DMS114 treated with DMSO at 0.1 percent for 48 hours (cell line): ENCODE measurements around the gene APOC1.
"Not testable (repeated sequence)": the region's sequence is repeated elsewhere in the genome, so short reads cannot be mapped to it uniquely, and the experiment has no call there.

Experiments
- DNase-seq: peaks from one replicate; lab custom pipeline; 2025; ENCODE audit not compliant: unreplicated experiment; lab: John Stamatoyannopoulos, UW

The APOC1 gene

GRCh38 chr19:44889830-44890365, 24.5 kb upstream of the APOC1 start:
- no peak for DNase-seq

DNA sequence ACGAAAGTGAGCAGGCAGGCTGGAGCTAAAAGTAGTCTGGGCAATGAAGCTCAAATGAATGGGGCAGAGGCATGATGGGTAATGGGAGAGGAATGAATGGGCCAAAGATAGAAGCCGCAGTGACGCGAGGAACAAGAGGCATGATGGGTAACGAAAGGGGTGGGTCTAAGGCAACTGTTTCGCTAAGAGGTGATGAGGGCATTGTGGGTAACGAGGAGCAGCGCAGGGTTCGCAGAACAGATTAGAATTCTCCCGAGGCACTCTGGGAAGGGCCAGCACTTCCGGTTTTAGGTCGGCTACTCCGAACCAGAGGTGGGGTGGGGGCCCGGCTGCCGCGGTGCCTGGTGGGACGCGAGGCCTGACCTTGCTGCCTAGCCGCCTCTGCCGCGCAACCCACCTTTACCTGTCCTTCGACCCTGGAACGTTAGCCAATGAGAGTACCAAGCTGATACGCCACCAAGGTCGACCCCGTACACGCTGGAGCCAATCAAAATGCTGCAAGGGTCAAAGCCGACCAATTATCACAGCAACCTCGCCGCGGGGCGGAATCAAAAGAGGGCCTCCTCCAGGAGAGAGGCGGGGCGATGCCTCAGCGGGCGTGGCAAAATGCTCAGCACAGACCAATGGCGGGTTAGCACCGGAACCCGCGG, 23.9 kb upstream of the APOC1 start:
- DNase-seq = peak; percentile 96

- DNase-seq = no peak
Observed at GRCh38 chr19:44891016-44891882, 23.2 kb upstream of the APOC1 start, which contains the start of gene TOMM40. Gene TOMM40 (plus strand): TSS chr19:44891254. CDS start chr19:44891416, 162 bp downstream.

DNA sequence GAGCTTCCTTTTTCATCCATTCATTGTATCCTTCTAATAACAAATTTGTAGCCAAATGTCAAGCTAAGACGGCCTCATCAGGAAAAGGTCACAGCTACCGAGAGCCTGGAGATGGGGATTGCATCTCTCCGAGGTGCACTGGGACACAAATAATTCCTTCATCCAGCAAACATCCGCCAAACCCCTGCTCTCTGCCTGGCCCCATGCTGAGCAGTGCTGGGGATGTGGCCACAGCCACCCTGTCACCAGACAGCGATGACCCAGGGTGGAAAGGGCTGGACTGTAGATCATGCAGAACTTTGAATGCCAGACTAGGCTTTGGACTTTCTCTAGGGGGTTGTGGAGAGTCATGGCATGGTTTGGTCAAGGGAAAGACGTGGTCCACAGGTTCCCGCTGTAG, 21.5 kb upstream of the APOC1 start:
- DNase-seq = no peak

GRCh38 chr19:44893332-44894051, 20.9 kb upstream of the APOC1 start:
- DNase-seq = no peak

GRCh38 chr19:44894052-44894400, 20.4 kb upstream of the APOC1 start:
- DNase-seq = no peak

GRCh38 chr19:44894946-44895345, 19.5 kb upstream of the APOC1 start:
- DNase-seq = no peak

GRCh38 chr19:44897835-44898234, 16.6 kb upstream of the APOC1 start:
- no peak for DNase-seq

DNA sequence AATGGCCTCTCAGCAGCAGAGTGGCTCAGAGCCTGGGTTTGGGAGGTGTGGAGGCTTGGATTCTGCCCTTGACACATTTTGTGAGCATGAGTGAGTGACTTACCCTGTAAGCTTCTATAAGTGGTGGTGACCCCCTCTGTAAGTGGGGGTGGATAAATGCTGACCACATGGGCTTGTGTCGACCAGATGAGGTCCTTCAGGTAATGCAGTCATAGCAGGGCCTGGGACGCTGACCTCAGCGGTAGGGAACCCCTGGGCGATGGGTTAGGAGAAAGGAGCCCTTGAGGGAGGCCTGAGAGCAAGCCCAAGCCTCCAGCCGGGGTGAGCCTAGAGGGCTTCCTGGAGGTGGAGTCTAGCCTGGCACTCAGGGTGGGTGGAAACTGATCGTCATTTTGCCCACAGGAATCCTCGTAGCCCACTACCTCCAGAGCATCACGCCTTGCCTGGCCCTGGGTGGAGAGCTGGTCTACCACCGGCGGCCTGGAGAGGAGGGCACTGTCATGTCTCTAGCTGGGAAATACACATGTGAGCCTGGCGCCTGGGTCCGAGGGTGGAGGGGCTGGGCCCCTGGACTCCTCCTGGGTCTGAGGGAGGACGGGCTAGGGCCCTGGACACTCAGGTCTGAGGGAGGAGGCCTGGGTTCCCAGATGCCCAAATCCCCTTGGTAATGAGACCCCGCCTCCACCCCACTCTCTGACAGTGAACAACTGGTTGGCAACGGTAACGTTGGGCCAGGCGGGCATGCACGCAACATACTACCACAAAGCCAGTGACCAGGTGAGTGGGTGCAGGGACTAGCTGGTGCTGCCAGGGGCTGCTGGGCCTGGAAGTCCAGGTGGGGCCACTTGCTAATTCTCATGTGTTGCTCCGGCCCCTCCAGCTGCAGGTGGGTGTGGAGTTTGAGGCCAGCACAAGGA, 13.8 kb upstream of the APOC1 start:
- DNase-seq = no peak

DNA sequence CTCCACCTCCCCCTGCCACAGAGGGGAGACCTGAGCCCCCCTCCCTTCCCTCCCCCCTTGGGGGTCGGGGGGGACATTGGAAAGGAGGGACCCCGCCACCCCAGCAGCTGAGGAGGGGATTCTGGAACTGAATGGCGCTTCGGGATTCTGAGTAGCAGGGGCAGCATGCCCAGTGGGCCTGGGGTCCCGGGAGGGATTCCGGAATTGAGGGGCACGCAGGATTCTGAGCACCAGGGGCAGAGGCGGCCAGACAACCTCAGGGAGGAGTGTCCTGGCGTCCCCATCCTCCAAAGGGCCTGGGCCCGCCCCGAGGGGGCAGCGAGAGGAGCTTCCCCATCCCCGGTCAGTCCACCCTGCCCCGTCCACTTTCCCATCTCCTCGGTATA, 11.2 kb upstream of the APOC1 start:
- DNase-seq = no peak

DNA sequence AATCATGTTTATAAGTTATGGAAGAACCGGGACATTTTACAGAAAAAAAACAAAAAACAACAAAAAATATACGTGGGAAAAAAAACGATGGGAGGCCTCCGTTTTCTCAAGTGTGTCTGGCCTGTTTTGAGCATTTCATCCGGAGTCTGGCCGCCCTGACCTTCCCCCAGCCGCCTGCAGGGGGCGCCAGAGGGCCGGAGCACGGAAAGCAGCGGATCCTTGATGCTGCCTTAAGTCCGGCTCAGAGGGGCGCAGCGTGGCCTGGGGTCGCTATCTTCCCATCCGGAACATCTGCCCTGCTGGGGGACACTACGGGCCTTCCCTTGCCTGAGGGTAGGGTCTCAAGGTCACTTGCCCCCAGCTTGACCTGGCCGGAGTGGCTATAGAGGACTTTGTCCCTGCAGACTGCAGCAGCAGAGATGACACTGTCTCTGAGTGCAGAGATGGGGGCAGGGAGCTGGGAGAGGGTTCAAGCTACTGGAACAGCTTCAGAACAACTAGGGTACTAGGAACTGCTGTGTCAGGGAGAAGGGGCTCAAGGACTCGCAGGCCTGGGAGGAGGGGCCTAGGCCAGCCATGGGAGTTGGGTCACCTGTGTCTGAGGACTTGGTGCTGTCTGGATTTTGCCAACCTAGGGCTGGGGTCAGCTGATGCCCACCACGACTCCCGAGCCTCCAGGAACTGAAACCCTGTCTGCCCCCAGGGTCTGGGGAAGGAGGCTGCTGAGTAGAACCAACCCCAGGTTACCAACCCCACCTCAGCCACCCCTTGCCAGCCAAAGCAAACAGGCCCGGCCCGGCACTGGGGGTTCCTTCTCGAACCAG, 10.6 kb upstream of the APOC1 start:
- DNase-seq = no peak

DNA sequence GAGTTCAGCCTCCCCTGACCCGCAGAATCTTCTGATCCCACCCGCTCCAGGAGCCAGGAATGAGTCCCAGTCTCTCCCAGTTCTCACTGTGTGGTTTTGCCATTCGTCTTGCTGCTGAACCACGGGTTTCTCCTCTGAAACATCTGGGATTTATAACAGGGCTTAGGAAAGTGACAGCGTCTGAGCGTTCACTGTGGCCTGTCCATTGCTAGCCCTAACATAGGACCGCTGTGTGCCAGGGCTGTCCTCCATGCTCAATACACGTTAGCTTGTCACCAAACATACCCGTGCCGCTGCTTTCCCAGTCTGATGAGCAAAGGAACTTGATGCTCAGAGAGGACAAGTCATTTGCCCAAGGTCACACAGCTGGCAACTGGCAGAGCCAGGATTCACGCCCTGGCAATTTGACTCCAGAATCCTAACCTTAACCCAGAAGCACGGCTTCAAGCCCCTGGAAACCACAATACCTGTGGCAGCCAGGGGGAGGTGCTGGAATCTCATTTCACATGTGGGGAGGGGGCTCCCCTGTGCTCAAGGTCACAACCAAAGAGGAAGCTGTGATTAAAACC, 9.9 kb upstream of the APOC1 start:
- DNase-seq = no peak

- no peak for DNase-seq
Observed at GRCh38 chr19:44905437-44906160, 8.8 kb upstream of the APOC1 start, which contains the start of gene APOE. Gene APOE (plus strand): TSS chr19:44905796. CDS start chr19:44906625, 829 bp downstream.

DNA sequence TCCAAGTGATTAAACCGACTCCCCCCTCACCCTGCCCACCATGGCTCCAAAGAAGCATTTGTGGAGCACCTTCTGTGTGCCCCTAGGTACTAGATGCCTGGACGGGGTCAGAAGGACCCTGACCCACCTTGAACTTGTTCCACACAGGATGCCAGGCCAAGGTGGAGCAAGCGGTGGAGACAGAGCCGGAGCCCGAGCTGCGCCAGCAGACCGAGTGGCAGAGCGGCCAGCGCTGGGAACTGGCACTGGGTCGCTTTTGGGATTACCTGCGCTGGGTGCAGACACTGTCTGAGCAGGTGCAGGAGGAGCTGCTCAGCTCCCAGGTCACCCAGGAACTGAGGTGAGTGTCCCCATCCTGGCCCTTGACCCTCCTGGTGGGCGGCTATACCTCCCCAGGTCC, 6.8 kb upstream of the APOC1 start:
- no peak for DNase-seq

DNA sequence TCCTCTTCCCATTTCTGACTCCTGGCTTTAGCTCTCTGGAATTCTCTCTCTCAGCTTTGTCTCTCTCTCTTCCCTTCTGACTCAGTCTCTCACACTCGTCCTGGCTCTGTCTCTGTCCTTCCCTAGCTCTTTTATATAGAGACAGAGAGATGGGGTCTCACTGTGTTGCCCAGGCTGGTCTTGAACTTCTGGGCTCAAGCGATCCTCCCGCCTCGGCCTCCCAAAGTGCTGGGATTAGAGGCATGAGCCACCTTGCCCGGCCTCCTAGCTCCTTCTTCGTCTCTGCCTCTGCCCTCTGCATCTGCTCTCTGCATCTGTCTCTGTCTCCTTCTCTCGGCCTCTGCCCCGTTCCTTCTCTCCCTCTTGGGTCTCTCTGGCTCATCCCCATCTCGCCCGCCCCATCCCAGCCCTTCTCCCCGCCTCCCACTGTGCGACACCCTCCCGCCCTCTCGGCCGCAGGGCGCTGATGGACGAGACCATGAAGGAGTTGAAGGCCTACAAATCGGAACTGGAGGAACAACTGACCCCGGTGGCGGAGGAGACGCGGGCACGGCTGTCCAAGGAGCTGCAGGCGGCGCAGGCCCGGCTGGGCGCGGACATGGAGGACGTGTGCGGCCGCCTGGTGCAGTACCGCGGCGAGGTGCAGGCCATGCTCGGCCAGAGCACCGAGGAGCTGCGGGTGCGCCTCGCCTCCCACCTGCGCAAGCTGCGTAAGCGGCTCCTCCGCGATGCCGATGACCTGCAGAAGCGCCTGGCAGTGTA, 6.2 kb upstream of the APOC1 start:
- DNase-seq = no peak

GRCh38 chr19:44908836-44909261, 5.6 kb upstream of the APOC1 start:
- no peak for DNase-seq

GRCh38 chr19:44909775-44910174, 4.6 kb upstream of the APOC1 start:
- DNase-seq = no peak

DNA sequence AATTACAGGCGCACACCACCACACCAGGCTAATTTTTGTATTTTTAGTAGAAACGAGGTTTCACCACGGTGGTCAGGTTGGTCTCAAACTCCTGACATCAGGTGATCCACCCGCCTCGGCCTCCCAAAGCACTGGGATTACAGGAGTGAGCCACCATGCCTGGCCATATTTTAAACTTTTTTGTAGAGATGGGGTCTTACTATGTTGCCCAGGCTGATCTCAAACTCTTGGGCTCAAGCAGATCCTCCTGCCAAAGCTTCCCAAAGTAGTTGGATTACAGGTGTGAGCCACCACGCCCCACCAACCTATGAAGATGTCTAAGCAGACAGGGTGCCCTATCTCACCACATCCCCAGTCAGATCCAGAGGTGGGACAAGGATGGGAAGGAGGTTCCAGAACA, 2.5 kb upstream of the APOC1 start:
- DNase-seq = not testable (repeated sequence)
